Karpas-422 (cell line): ENCODE data around the gene CTBP1. TPM values are rescaled to one million over a fixed set of nuclear protein-coding genes. Genes with fewer than 3 reads are reported as not detected.

Experiments
- DNase-seq: peaks from one replicate; pipeline ENCODE4 v3.0.0-alpha.2; 2015
- H2AFZ ChIP-seq: fragments of 200-600 bp; sonication (generic); 2 replicates; pipeline ENCODE4 v1.6.1; 2014; ENCODE audit warnings: antibody characterized with exemption, low read length, mixed read lengths
- H3K27ac ChIP-seq: fragments of 200-600 bp; sonication (generic); 2 replicates; pipeline ENCODE4 v1.5.1; 2014; ENCODE audit warnings: mild to moderate bottlenecking, low read length, moderate library complexity
- H3K27me3 ChIP-seq: fragments of 200-600 bp; sonication (generic); 2 replicates; pipeline ENCODE4 v1.6.1; 2014; ENCODE audit warnings: low read length, mixed read lengths
- H3K36me3 ChIP-seq: fragments of 200-600 bp; sonication (generic); 2 replicates; pipeline ENCODE4 v1.6.1; 2014; ENCODE audit warnings: low read length, mixed read lengths; ENCODE audit not compliant: insufficient read depth
- H3K4me1 ChIP-seq: fragments of 200-600 bp; sonication (generic); 2 replicates; pipeline ENCODE4 v1.6.1; 2014; ENCODE audit warnings: mild to moderate bottlenecking, low read length, mixed read lengths
- H3K4me2 ChIP-seq: fragments of 200-600 bp; sonication (generic); 2 replicates; pipeline ENCODE4 v1.6.1; 2014; ENCODE audit warnings: low read length, low read depth, mild to moderate bottlenecking; ENCODE audit not compliant: poor library complexity, severe bottlenecking
- H3K4me3 ChIP-seq: fragments of 200-600 bp; sonication (generic); 2 replicates; pipeline ENCODE4 v1.5.1; 2014; ENCODE audit warnings: mild to moderate bottlenecking, antibody characterized with exemption, low read length, mixed read lengths
- H3K79me2 ChIP-seq: fragments of 200-600 bp; sonication (generic); 2 replicates; pipeline ENCODE4 v1.6.1; 2014; ENCODE audit warnings: mild to moderate bottlenecking, low read length, mixed read lengths
- H3K9ac ChIP-seq: fragments of 200-600 bp; sonication (generic); 2 replicates; pipeline ENCODE4 v1.6.0; 2014; ENCODE audit warnings: low read length
- H3K9me2 ChIP-seq: fragments of 200-600 bp; sonication (generic), shearing (Covaris generic); replicated peaks from 2 replicates; pipeline ENCODE4 v1.6.0; 2014; ENCODE audit warnings: mild to moderate bottlenecking, low read length, moderate library complexity; ENCODE audit not compliant: insufficient read depth
- H3K9me3 ChIP-seq: fragments of 300-700, 200-600 bp; sonication (generic); 2 replicates; pipeline ENCODE4 v1.6.1; 2014; ENCODE audit warnings: low read length, mixed read lengths
- H4K20me1 ChIP-seq: fragments of 200-600 bp; sonication (generic); 2 replicates; pipeline ENCODE4 v1.6.1; 2014; ENCODE audit warnings: mild to moderate bottlenecking, antibody characterized with exemption, low read length, low read depth; ENCODE audit not compliant: insufficient read depth
- total RNA-seq: library from RNA; depleted of rRNA; stranded (reverse); fragments of >200 nt; shearing (Covaris generic); gene quantifications from 2 replicates; pipeline ENCODE4 v1.2.3, GENCODE V29; 2014; ENCODE audit warnings: low replicate concordance

The CTBP1 gene
- total RNA-seq, 1 experiment from 2014 or later = 86.9 TPM

DNA sequence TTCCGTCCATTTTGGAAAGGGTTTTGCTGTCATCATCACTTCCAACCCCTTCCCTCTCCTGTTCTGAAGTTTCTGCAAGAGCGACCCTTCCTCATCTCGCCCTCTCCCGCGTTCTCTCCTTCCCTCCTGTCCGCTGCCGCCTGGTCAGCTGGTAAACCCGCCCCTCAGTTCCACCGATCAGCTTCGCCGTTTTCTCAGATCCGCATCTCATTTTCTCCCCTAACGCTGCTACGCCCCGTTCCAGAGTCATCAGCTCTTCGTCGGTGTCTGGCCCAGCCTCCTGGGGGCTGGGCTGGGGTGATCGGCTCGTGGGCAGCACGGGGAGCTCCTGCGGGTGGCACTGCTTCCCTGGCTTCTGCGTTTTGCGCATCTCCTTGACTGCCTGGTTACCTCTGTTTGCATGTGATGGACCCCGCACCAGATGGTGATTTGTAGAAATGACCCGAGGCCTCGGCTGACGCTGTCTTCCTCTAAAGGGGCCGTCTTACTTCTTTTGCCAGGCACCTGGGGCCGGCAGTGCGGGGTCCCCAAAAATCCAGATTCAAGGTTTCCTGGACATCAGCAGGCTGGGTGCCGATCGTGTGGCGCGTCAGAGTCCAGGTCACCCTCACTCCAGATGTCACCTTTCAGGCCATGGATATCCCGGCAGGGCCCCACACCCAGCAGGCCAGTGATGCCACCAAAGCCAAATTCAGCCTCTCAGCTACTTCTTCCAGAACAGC is 13.4 kb downstream of the CTBP1 start:
- peaks cover 32% of the 10 kb centered on the region; the same call in 1 of the 2 replicates for H4K20me1 ChIP-seq
- no peaks in the 10 kb centered on the region for H3K36me3 ChIP-seq

DNA sequence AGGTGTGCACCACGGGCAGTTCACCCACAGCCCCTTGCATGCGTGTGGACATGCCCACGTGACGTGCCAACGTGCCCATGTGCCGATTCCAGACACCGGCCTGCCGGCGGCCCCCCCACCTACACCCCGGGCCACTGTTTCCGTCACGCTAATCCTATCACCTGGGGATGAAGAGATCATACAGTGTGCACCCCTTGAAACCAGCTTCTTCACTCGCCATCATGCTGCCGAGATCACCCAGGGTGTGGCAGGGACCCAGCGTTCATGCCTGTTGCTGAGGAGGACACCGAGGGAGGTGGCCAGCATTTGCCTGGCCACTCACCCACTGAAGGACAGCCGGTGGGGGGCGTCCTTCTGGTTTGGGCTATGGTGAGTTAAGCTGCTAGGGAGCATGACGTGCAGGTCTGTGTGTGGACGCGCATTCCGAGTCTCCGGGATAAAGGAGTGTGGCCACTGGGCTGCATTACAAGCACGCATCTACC is 14.1 kb downstream of the CTBP1 start:
- Histone ChIP-seq H3K79me2 (peaks cover 4% of the 10 kb centered on the region; the same call in 1 of the 2 replicates), H3K4me3 (no peak overlapping the region), H3K4me1 (no peaks in the 10 kb centered on the region), H3K9ac (no peak overlapping the region), H3K27ac (no peak overlapping the region), H3K4me2 (no peak overlapping the region), H3K9me3 (no peaks in the 10 kb centered on the region), H4K20me1 (peaks cover 32% of the 10 kb centered on the region; the same call in 1 of the 2 replicates), H3K27me3 (no peaks in the 10 kb centered on the region), H3K9me2 (no peaks in the 10 kb centered on the region), H2AFZ (no peak overlapping the region), H3K36me3 (no peaks in the 10 kb centered on the region)
- no peak for DNase-seq

More for the DNA sequence above, 13.4 kb downstream of the CTBP1 start:
- H3K4me3 ChIP-seq = no peak overlapping the region
- no peak overlapping the region for H3K9ac ChIP-seq
- H3K27ac ChIP-seq = no peak overlapping the region
- no peak overlapping the region for H2AFZ ChIP-seq
- H3K4me2 ChIP-seq = no peak overlapping the region
- no peaks in the 10 kb centered on the region for H3K27me3 ChIP-seq
- no peaks in the 10 kb centered on the region for H3K9me2 ChIP-seq
- no peaks in the 10 kb centered on the region for H3K4me1 ChIP-seq
- no peak for DNase-seq
- H3K79me2 ChIP-seq = peaks cover 5% of the 10 kb centered on the region; the same call in 1 of the 2 replicates
- H3K9me3 ChIP-seq = no peaks in the 10 kb centered on the region

DNA sequence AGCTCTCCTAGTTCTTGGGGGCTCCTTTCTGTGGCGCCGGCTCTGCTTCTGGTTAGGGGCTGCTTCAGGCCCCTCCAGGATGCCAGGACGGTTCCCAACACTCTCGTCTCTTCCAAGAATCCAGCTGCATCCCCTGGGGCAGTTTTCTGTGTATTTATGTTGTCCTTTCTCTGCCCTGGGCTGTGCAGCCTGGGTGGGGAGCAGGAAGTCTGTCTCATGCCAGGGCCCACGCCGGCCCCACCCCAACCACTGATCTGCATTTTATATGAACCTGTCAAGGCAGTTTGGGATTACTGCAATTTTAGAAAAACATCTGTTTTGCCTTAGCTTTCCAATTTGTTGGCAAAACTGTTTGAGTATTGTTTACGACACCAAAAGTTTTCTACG is 14.6 kb downstream of the CTBP1 start:
- Histone ChIP-seq H3K4me1 (no peaks in the 10 kb centered on the region), H3K36me3 (no peaks in the 10 kb centered on the region), H3K9ac (no peak overlapping the region), H3K9me2 (no peaks in the 10 kb centered on the region), H3K27me3 (no peaks in the 10 kb centered on the region), H3K4me3 (no peak overlapping the region), H3K9me3 (no peaks in the 10 kb centered on the region), H3K79me2 (no peaks in the 10 kb centered on the region), H2AFZ (no peak overlapping the region), H4K20me1 (peaks cover 32% of the 10 kb centered on the region; the same call in 1 of the 2 replicates), H3K4me2 (no peak overlapping the region), H3K27ac (no peak overlapping the region)
- DNase-seq = no peak

DNA sequence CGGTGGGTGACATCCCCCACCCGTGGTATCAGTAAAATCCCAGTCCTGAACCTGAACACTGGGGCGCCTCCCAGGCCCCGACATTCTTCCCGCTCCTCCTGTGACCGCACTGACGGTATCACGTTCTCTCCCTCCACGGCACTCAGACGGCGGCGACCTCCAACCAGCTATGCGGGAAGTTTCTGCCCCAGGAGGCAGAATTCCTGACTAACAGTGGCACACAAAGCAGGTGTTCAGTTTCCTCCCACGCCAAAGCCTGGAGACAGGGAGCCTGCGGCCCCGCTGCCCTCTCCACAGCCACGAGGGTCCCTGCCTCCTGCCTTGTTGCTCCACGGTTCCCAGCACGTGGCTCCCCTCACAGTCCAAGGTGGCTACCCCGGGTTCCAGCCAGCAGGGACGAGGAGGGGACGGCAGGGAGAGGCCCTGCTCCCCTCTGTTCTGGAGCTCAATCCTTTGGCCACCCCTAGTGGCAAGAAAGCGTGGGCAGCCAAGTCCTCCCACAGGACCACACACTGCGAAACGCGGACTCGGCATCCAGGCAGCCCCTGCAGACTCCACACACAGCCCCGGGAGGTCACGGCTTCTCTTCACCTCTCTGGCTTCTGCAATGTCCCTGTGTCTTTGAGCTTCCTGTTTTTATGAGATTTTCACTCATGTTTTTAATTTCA is 15.2 kb downstream of the CTBP1 start:
- no peak overlapping the region for H3K4me2 ChIP-seq
- no peak overlapping the region for H3K4me3 ChIP-seq
- no peak overlapping the region for H3K27ac ChIP-seq
- H3K9me2 ChIP-seq = no peaks in the 10 kb centered on the region
- no peak overlapping the region for H3K9ac ChIP-seq
- no peaks in the 10 kb centered on the region for H3K4me1 ChIP-seq
- no peak for DNase-seq
- H4K20me1 ChIP-seq = peaks cover 31% of the 10 kb centered on the region; the same call in 1 of the 2 replicates
- H3K9me3 ChIP-seq = no peaks in the 10 kb centered on the region
- H3K79me2 ChIP-seq = no peaks in the 10 kb centered on the region
- H3K36me3 ChIP-seq = no peaks in the 10 kb centered on the region
- no peak overlapping the region for H2AFZ ChIP-seq
- no peaks in the 10 kb centered on the region for H3K27me3 ChIP-seq

- Histone ChIP-seq H4K20me1 (peaks cover 22% of the 10 kb centered on the region; the same call in 1 of the 2 replicates), H3K9me3 (no peaks in the 10 kb centered on the region), H3K9ac (no peak overlapping the region), H3K4me2 (no peak overlapping the region), H3K27me3 (no peaks in the 10 kb centered on the region), H3K4me3 (no peak overlapping the region), H3K4me1 (no peaks in the 10 kb centered on the region), H3K9me2 (no peaks in the 10 kb centered on the region), H2AFZ (no peak overlapping the region), H3K36me3 (no peaks in the 10 kb centered on the region), H3K79me2 (no peaks in the 10 kb centered on the region), H3K27ac (no peak overlapping the region)
- DNase-seq = no peak
These were observed 16.0 kb downstream of the CTBP1 start for GRCh38 chr4:1232661-1233621.

DNA sequence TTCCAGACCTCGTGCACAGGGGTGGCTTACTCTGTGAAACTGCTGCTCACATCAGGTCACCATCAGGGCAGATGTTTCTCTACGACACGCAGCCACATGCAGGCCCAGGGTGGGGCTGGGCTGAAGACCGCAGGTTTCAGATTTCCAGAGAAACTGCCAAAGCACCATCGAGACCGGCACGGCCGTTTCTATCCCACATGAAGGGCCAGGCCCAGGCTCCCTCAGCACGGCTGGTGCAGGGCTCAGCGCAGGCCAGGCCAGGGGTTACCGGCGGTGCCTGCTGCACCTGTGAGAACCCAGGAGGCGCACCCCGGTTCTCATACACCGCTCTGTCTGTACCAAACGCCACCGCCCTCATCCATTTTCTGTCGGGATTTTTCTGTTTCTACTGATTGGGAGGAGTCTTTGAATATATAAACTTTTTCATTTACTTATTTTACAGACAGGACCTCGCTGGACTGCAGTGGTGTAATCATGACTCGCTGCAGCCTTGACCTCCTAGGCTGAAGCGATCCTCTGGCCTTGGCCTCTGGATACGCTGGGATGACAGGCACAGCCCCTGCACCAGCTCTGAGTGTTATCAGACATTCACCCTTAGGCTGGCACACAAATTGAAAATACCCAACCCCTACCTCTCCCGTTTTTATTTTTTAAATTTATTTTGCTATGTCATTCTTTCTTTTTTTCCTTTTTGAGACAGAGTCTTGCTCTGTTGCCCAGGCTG is 17.1 kb downstream of the CTBP1 start:
- H3K27me3 ChIP-seq = no peaks in the 10 kb centered on the region
- H3K4me3 ChIP-seq = no peak overlapping the region
- no peaks in the 10 kb centered on the region for H3K79me2 ChIP-seq

GRCh38 chr4:1230971-1231636 is 17.8 kb downstream of the CTBP1 start:
- H4K20me1 ChIP-seq = peaks cover 22% of the 10 kb centered on the region; the same call in 1 of the 2 replicates
- no peak overlapping the region for H3K4me3 ChIP-seq

More for the DNA sequence above, 17.1 kb downstream of the CTBP1 start:
- no peaks in the 10 kb centered on the region for H3K36me3 ChIP-seq
- no peak overlapping the region for H2AFZ ChIP-seq
- H3K4me2 ChIP-seq = no peak overlapping the region
- no peak overlapping the region for H3K9ac ChIP-seq
- DNase-seq = no peak
- no peak overlapping the region for H3K27ac ChIP-seq
- no peaks in the 10 kb centered on the region for H3K9me3 ChIP-seq
- H3K9me2 ChIP-seq = no peaks in the 10 kb centered on the region
- H4K20me1 ChIP-seq = peaks cover 22% of the 10 kb centered on the region; the same call in 1 of the 2 replicates
- no peaks in the 10 kb centered on the region for H3K4me1 ChIP-seq

More at GRCh38 chr4:1230971-1231636, 17.8 kb downstream of the CTBP1 start:
- DNase-seq = no peak
- Histone ChIP-seq H3K27ac (no peak overlapping the region), H3K79me2 (no peaks in the 10 kb centered on the region), H3K4me2 (no peak overlapping the region), H3K4me1 (no peaks in the 10 kb centered on the region), H3K9ac (no peak overlapping the region), H2AFZ (no peak overlapping the region), H3K36me3 (no peaks in the 10 kb centered on the region), H3K9me2 (no peaks in the 10 kb centered on the region), H3K27me3 (no peaks in the 10 kb centered on the region), H3K9me3 (no peaks in the 10 kb centered on the region)
